ENCODE measurements around the gene VCAN.

GRCh38 chr5:83528439-83528769 is 56.9 kb downstream of the VCAN start:
- TF ChIP-seq CTCF (IDR thresholded peaks at IDR 0.05): no peak
- no peak for TF ChIP-seq POLR2AphosphoS5 (IDR thresholded peaks at IDR 0.05)
